ENCODE measurements around the gene ATP13A3. TPM values are rescaled to one million over a fixed set of nuclear protein-coding genes. Genes with fewer than 3 reads are reported as not detected.

Gene ATP13A3
- total RNA-seq, 1 donor: 228 TPM

GRCh38 chr3:194365526-194365925 lies 121.3 kb downstream of the ATP13A3 start:
- H3K4me3 ChIP-seq (ENCODE audit: low read depth, low read length): no peak overlapping the region
- no peak for TF ChIP-seq CTCF (IDR thresholded peaks at IDR 0.05; ENCODE audit: insufficient read depth, low read depth, low read length)
- DNase-seq (ENCODE audit: low read depth): no peak

- peak; percentile 40 for DNase-seq (ENCODE audit: low read depth)
- TF ChIP-seq CTCF (IDR thresholded peaks at IDR 0.05; ENCODE audit: insufficient read depth, low read depth, low read length): no peak
These were observed 122.0 kb downstream of the ATP13A3 start for GRCh38 chr3:194364652-194365434.

GRCh38 chr3:194364314-194364651 lies 122.5 kb downstream of the ATP13A3 start:
- no peak for DNase-seq (ENCODE audit: low read depth)
- TF ChIP-seq CTCF (IDR thresholded peaks at IDR 0.05; ENCODE audit: insufficient read depth, low read depth, low read length): no peak
- H3K4me3 ChIP-seq (ENCODE audit: low read depth, low read length): no peak overlapping the region

More at GRCh38 chr3:194364652-194365434, 122.0 kb downstream of the ATP13A3 start:
- H3K4me3 ChIP-seq (ENCODE audit: low read depth, low read length): no peak overlapping the region

- DNase-seq (ENCODE audit: low read depth): no peak
- H3K4me3 ChIP-seq (ENCODE audit: low read depth, low read length): no peak overlapping the region
- no peak for TF ChIP-seq CTCF (IDR thresholded peaks at IDR 0.05; ENCODE audit: insufficient read depth, low read depth, low read length)
These were observed 126.2 kb downstream of the ATP13A3 start for GRCh38 chr3:194360568-194360967.

GRCh38 chr3:194357681-194358080 lies 129.1 kb downstream of the ATP13A3 start:
- no peak for TF ChIP-seq CTCF (IDR thresholded peaks at IDR 0.05; ENCODE audit: insufficient read depth, low read depth, low read length)
- no peak for DNase-seq (ENCODE audit: low read depth)

GRCh38 chr3:194355379-194355778 lies 131.4 kb downstream of the ATP13A3 start:
- no peak overlapping the region for H3K4me3 ChIP-seq (ENCODE audit: low read depth, low read length)
- TF ChIP-seq CTCF (IDR thresholded peaks at IDR 0.05; ENCODE audit: insufficient read depth, low read depth, low read length): no peak
- peak; percentile 44 for DNase-seq (ENCODE audit: low read depth)

More at GRCh38 chr3:194357681-194358080, 129.1 kb downstream of the ATP13A3 start:
- no peak overlapping the region for H3K4me3 ChIP-seq (ENCODE audit: low read depth, low read length)

- no peak overlapping the region for H3K4me3 ChIP-seq (ENCODE audit: low read depth, low read length)
- no peak for DNase-seq (ENCODE audit: low read depth)
- no peak for TF ChIP-seq CTCF (IDR thresholded peaks at IDR 0.05; ENCODE audit: insufficient read depth, low read depth, low read length)
These were observed 132.5 kb downstream of the ATP13A3 start for GRCh38 chr3:194354315-194354714.
